Measurements from ENCODE around the gene CACNG5. TPM values are rescaled to one million over a fixed set of nuclear protein-coding genes. Genes with fewer than 3 reads are reported as not detected.

The CACNG5 gene
- total and polyA plus RNA-seq, 2 experiments from 2014 or later, result 1.8 to 3.3 TPM

DNA sequence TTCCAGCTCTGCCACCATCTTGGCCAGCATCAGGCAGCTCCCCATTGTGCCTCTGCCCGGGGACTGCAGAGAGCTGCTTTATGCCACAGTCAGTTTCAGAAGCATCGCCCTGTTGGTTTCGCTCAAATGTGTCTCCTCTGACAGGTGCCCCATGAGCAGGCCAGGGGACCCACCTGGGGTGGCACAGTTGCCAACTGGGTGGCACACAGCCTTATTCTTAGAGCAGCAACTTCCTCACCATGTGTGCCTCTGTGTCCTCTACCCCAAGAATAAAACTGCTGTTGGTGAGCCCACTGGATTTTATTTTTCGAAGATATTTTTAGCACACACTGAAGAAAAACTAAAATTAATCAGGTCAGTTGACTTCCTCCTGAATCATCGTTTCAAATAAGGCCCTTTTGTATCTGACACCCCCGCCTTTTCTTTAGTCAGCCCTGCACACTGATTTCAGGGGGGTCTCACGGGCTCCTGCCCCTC lies 44.9 kb upstream of the CACNG5 start:
- no peak for ATAC-seq
- Mint-ChIP-seq H3K27me3 (ENCODE audit: insufficient read depth, low read depth, poor library complexity) (peaks cover 4% of the 10 kb centered on the region), H3K4me3 (no peak overlapping the region), H3K4me1 (peaks cover 12% of the 10 kb centered on the region), H3K27ac (no peak overlapping the region), H3K9me3 (no peaks in the 10 kb centered on the region), H3K36me3 (ENCODE audit: low read depth) (no peaks in the 10 kb centered on the region; the same call in 2 of the 3 replicates)
- Histone ChIP-seq H3K9me2 (ENCODE audit: insufficient read depth) (no peaks in the 10 kb centered on the region), H3K27ac (ENCODE audit: low read depth) (no peak overlapping the region), H3K79me2 (replicated peaks; ENCODE audit: insufficient read depth) (no peaks in the 10 kb centered on the region), H3K27me3 (ENCODE audit: insufficient read depth) (no peaks in the 10 kb centered on the region), H3K4me3 (no peak overlapping the region), H3F3A (replicated peaks; ENCODE audit: low read depth) (no peaks in the 10 kb centered on the region), H3K4me2 (no peak overlapping the region), H3K36me3 (ENCODE audit: insufficient read depth) (no peaks in the 10 kb centered on the region), H4K20me1 (replicated peaks; ENCODE audit: insufficient read depth) (no peaks in the 10 kb centered on the region), H3K4me1 (ENCODE audit: insufficient read depth) (peaks cover 5% of the 10 kb centered on the region; the same call in 1 of the 2 replicates), H2AFZ (no peak overlapping the region)
- no peak for DNase-seq (ENCODE audit: low spot score)
- TF ChIP-seq, protein P1, sequence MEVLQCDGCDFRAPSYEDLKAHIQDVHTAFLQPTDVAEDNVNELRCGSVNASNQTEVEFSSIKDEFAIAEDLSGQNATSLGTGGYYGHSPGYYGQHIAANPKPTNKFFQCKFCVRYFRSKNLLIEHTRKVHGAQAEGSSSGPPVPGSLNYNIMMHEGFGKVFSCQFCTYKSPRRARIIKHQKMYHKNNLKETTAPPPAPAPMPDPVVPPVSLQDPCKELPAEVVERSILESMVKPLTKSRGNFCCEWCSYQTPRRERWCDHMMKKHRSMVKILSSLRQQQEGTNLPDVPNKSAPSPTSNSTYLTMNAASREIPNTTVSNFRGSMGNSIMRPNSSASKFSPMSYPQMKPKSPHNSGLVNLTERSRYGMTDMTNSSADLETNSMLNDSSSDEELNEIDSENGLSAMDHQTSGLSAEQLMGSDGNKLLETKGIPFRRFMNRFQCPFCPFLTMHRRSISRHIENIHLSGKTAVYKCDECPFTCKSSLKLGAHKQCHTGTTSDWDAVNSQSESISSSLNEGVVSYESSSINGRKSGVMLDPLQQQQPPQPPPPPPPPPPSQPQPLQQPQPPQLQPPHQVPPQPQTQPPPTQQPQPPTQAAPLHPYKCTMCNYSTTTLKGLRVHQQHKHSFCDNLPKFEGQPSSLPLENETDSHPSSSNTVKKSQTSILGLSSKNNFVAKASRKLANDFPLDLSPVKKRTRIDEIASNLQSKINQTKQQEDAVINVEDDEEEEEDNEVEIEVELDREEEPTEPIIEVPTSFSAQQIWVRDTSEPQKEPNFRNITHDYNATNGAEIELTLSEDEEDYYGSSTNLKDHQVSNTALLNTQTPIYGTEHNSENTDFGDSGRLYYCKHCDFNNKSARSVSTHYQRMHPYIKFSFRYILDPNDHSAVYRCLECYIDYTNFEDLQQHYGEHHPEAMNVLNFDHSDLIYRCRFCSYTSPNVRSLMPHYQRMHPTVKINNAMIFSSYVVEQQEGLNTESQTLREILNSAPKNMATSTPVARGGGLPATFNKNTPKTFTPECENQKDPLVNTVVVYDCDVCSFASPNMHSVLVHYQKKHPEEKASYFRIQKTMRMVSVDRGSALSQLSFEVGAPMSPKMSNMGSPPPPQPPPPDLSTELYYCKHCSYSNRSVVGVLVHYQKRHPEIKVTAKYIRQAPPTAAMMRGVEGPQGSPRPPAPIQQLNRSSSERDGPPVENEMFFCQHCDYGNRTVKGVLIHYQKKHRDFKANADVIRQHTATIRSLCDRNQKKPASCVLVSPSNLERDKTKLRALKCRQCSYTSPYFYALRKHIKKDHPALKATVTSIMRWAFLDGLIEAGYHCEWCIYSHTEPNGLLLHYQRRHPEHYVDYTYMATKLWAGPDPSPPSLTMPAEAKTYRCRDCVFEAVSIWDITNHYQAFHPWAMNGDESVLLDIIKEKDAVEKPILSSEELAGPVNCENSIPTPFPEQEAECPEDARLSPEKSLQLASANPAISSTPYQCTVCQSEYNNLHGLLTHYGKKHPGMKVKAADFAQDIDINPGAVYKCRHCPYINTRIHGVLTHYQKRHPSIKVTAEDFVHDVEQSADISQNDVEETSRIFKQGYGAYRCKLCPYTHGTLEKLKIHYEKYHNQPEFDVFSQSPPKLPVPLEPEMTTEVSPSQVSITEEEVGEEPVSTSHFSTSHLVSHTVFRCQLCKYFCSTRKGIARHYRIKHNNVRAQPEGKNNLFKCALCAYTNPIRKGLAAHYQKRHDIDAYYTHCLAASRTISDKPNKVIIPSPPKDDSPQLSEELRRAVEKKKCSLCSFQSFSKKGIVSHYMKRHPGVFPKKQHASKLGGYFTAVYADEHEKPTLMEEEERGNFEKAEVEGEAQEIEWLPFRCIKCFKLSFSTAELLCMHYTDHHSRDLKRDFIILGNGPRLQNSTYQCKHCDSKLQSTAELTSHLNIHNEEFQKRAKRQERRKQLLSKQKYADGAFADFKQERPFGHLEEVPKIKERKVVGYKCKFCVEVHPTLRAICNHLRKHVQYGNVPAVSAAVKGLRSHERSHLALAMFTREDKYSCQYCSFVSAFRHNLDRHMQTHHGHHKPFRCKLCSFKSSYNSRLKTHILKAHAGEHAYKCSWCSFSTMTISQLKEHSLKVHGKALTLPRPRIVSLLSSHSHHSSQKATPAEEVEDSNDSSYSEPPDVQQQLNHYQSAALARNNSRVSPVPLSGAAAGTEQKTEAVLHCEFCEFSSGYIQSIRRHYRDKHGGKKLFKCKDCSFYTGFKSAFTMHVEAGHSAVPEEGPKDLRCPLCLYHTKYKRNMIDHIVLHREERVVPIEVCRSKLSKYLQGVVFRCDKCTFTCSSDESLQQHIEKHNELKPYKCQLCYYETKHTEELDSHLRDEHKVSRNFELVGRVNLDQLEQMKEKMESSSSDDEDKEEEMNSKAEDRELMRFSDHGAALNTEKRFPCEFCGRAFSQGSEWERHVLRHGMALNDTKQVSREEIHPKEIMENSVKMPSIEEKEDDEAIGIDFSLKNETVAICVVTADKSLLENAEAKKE (CRISPR knock-in tag; IDR thresholded peaks at IDR 0.05), result no peak
- no peak for TF ChIP-seq POLR2AphosphoS5 (IDR thresholded peaks at IDR 0.05; ENCODE audit: low read depth)
- TF ChIP-seq JUNB (IDR thresholded peaks at IDR 0.05; ENCODE audit: unreplicated experiment), result no peak
- TF ChIP-seq CREB1 (CRISPR knock-in tag; IDR thresholded peaks at IDR 0.05; ENCODE audit: low read depth), result no peak
- no peak for TF ChIP-seq STAT1 (IDR thresholded peaks at IDR 0.05; ENCODE audit: unreplicated experiment)
- TF ChIP-seq EZH2phosphoT487 (IDR thresholded peaks at IDR 0.05; ENCODE audit: unreplicated experiment), result no peak
- no peak for TF ChIP-seq ZNF114 (CRISPR knock-in tag; IDR thresholded peaks at IDR 0.05)
- TF ChIP-seq ZNF331 (CRISPR knock-in tag; IDR thresholded peaks at IDR 0.05; ENCODE audit: low read depth), result no peak

Data from GM23338 (cell line).